GM23338 (cell line): Measurements from ENCODE around the gene SDC1. TPM values are rescaled to one million over a fixed set of nuclear protein-coding genes. Genes with fewer than 3 reads are reported as not detected.

Experiments
- ATAC-seq: fragments of 200-7000 bp; cut with Tn5 transposase; 3 replicates; pipeline ENCODE4 v1.9.1; 2020
- DNase-seq: peaks from one replicate; pipeline ENCODE4 v3.0.0-alpha.2; 2015; ENCODE audit warnings: low spot score
- H2AFZ ChIP-seq: fragments of 200-600 bp; sonication (generic); 2 replicates; pipeline ENCODE4 v1.8.0; 2016; ENCODE audit warnings: antibody characterized with exemption, mild to moderate bottlenecking, moderate library complexity
- H3F3A ChIP-seq: fragments of 200-600 bp; sonication (generic); replicated peaks from 2 replicates; pipeline ENCODE4 v1.8.0; 2017; ENCODE audit warnings: antibody characterized with exemption, mixed run types, low read depth
- H3K27ac ChIP-seq: fragments of 200-600 bp; sonication (generic); 2 replicates; pipeline ENCODE4 v1.6.1; 2016; ENCODE audit warnings: low read depth
- H3K27me3 ChIP-seq: fragments of 200-600 bp; sonication (generic); 2 replicates; pipeline ENCODE4 v1.8.0; 2016; ENCODE audit warnings: mild to moderate bottlenecking, mixed run types, moderate library complexity; ENCODE audit not compliant: insufficient read depth
- H3K36me3 ChIP-seq: fragments of 200-600 bp; sonication (generic); 2 replicates; pipeline ENCODE4 v1.8.0; 2016; ENCODE audit warnings: mild to moderate bottlenecking; ENCODE audit not compliant: insufficient read depth
- H3K4me1 ChIP-seq: fragments of 200-600 bp; sonication (generic); 2 replicates; pipeline ENCODE4 v1.8.0; 2016; ENCODE audit warnings: mild to moderate bottlenecking, moderate library complexity; ENCODE audit not compliant: insufficient read depth
- H3K4me2 ChIP-seq: fragments of 200-600 bp; sonication (generic); 2 replicates; pipeline ENCODE4 v1.7.1; 2017; ENCODE audit warnings: mixed run types
- H3K4me3 ChIP-seq: fragments of 200-600 bp; sonication (generic); 2 replicates; pipeline ENCODE4 v1.6.1; 2016; ENCODE audit warnings: mixed run types
- H3K79me2 ChIP-seq: fragments of 200-600 bp; sonication (generic); replicated peaks from 2 replicates; pipeline ENCODE4 v1.8.0; 2017; ENCODE audit warnings: mild to moderate bottlenecking; ENCODE audit not compliant: insufficient read depth
- H3K9me2 ChIP-seq: fragments of 200-600 bp; sonication (generic); 2 replicates; pipeline ENCODE4 v1.8.0; 2017; ENCODE audit not compliant: insufficient read depth
- H4K20me1 ChIP-seq: fragments of 200-600 bp; sonication (generic); replicated peaks from 2 replicates; pipeline ENCODE4 v1.8.0; 2017; ENCODE audit warnings: mild to moderate bottlenecking; ENCODE audit not compliant: insufficient read depth
- H3K27ac Mint-ChIP-seq: 2 replicates; pipeline ENCODE4 v1.8.0; 2020; ENCODE audit warnings: inconsistent platforms, mild to moderate bottlenecking, moderate library complexity, mixed read lengths
- H3K27me3 Mint-ChIP-seq: 3 replicates; pipeline ENCODE4 v1.8.0; 2022; ENCODE audit warnings: low read depth, mild to moderate bottlenecking, moderate library complexity, mixed read lengths, inconsistent platforms; ENCODE audit not compliant: insufficient read depth, poor library complexity
- H3K36me3 Mint-ChIP-seq: 3 replicates; pipeline ENCODE4 v1.8.0; 2021; ENCODE audit warnings: low read depth, mild to moderate bottlenecking, inconsistent platforms, moderate library complexity, mixed read lengths
- H3K4me1 Mint-ChIP-seq: 3 replicates; pipeline ENCODE4 v1.8.0; 2020; ENCODE audit warnings: mild to moderate bottlenecking, inconsistent platforms, mixed read lengths
- H3K4me3 Mint-ChIP-seq: 3 replicates; pipeline ENCODE4 v1.8.0; 2021; ENCODE audit warnings: moderate library complexity, mild to moderate bottlenecking, inconsistent platforms, mixed read lengths
- H3K9me3 Mint-ChIP-seq: 3 replicates; pipeline ENCODE4 v1.8.0; 2020; ENCODE audit warnings: moderate library complexity, mild to moderate bottlenecking, inconsistent platforms, mixed read lengths
- CREB1 ChIP-seq: fragments of 250-450 bp; sonication (Bioruptor Pico); IDR thresholded peaks from 2 replicates; pipeline ENCODE4 v1.5.0; 2020; ENCODE audit warnings: low read depth, mild to moderate bottlenecking, moderate library complexity
- ETS1 ChIP-seq: IDR thresholded peaks from 2 replicates; pipeline ENCODE4 v1.6.1; 2016; ENCODE audit warnings: antibody characterized with exemption
- EZH2 ChIP-seq: fragments of 200-600 bp; sonication (generic); IDR thresholded peaks from one replicate; pipeline ENCODE4 v1.8.0; 2017; ENCODE audit warnings: antibody characterized with exemption, mild to moderate bottlenecking, low read depth; ENCODE audit not compliant: unreplicated experiment
- EZH2phosphoT487 ChIP-seq: fragments of 200-600 bp; sonication (generic); IDR thresholded peaks from one replicate; pipeline ENCODE4 v1.8.1; 2018; ENCODE audit warnings: antibody characterized with exemption; ENCODE audit not compliant: unreplicated experiment
- JUNB ChIP-seq: IDR thresholded peaks from one replicate; pipeline ENCODE4 v1.6.1; 2016; ENCODE audit warnings: antibody characterized with exemption; ENCODE audit not compliant: unreplicated experiment
- NANOG ChIP-seq: IDR thresholded peaks from 2 replicates; pipeline ENCODE4 v1.6.1; 2016; ENCODE audit warnings: antibody characterized with exemption, borderline replicate concordance
- POLR2AphosphoS5 ChIP-seq: IDR thresholded peaks from 2 replicates; pipeline ENCODE4 v1.6.1; 2016; ENCODE audit warnings: antibody characterized with exemption, low read depth
- STAT1 ChIP-seq: IDR thresholded peaks from one replicate; pipeline ENCODE4 v1.6.1; 2016; ENCODE audit warnings: antibody characterized with exemption; ENCODE audit not compliant: unreplicated experiment
- ZNF114 ChIP-seq: fragments of 250-450 bp; sonication (Bioruptor Pico); IDR thresholded peaks from 2 replicates; pipeline ENCODE4 v1.5.0; 2020; ENCODE audit warnings: mild to moderate bottlenecking, moderate library complexity
- ZNF331 ChIP-seq: fragments of 250-450 bp; sonication (Bioruptor Pico); IDR thresholded peaks from 2 replicates; pipeline ENCODE4 v1.5.0; 2020; ENCODE audit warnings: low read depth, mild to moderate bottlenecking, moderate library complexity
- ZNF462 ChIP-seq: fragments of 250-450 bp; sonication (Bioruptor Pico); IDR thresholded peaks from 2 replicates; pipeline ENCODE4 v1.5.0; 2020; ENCODE audit warnings: mild to moderate bottlenecking, moderate library complexity
- polyA plus RNA-seq: library from polyadenylated mRNA; unstranded; fragments of >200 nt; fragmentation: Nextera tagmentation; extraction: Ambion mirVana; gene quantifications from 2 replicates; pipeline ENCODE4 v1.2.1, GENCODE V29; 2016
- total RNA-seq: library from RNA; depleted of rRNA; stranded (reverse); fragments of >200 nt; shearing (Covaris generic); gene quantifications from 2 replicates; pipeline ENCODE4 v1.2.3, GENCODE V29; 2014
- TF ChIP-seq, protein P1 (sequence below), 2 experiments: fragments of 200-600 bp in 1 of 2; sonication (generic) in 1 of 2; conservative IDR thresholded peaks; 2 replicates each; pipeline versions ENCODE4 v1.5.1 to v1.6.1; 2016 to 2017; ENCODE audit warnings: antibody characterized with exemption in 2 of 2, low read depth in 2 of 2, mild to moderate bottlenecking in 2 of 2, moderate library complexity in 1 of 2
- TF ChIP-seq, protein P2 (sequence below): IDR thresholded peaks from one replicate; pipeline ENCODE4 v1.6.1; 2018; ENCODE audit warnings: antibody characterized with exemption; ENCODE audit not compliant: unreplicated experiment

SDC1 gene
- total and polyA plus RNA-seq, 2 experiments from 2014 or later: 16.6 to 43.0 TPM

DNA sequence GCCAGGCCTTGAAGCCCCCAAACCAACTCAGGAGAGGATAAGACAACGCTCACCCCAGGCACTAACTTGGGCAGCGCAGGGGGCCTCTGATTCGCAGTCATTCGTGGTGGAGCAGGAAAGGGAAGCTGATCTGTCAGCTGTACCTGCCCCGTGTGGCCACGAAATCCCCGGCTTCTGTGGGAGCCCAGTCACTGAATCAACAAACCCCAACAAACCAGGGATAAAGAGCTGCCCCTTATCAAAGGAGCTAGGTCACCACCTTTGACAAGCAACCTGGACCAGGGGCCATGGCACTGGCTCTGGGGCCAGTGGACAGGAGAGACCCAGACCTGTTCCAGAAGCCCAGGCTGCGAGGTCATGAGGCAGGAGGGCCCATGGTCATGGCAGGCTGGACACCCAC, 14.5 kb downstream of the SDC1 start:
- Histone ChIP-seq H3K4me3 (no peak overlapping the region), H3K36me3 (no peaks in the 10 kb centered on the region), H3F3A (no peaks in the 10 kb centered on the region), H3K27ac (no peak overlapping the region), H3K4me2 (no peak overlapping the region), H2AFZ (no peak overlapping the region), H3K27me3 (no peaks in the 10 kb centered on the region), H4K20me1 (peaks cover 5% of the 10 kb centered on the region; the same call in 1 of the 2 replicates), H3K9me2 (no peaks in the 10 kb centered on the region), H3K4me1 (peaks cover 14% of the 10 kb centered on the region; the same call in 1 of the 2 replicates), H3K79me2 (peaks cover 69% of the 10 kb centered on the region)
- ATAC-seq: no peak
- no peaks in the 10 kb centered on the region for H3K36me3 Mint-ChIP-seq
- no peak for DNase-seq
- H3K4me1 Mint-ChIP-seq: peaks cover 36% of the 10 kb centered on the region
- H3K27ac Mint-ChIP-seq: no peak overlapping the region
- TF ChIP-seq ZNF114 (CRISPR knock-in tag): no peak
- TF ChIP-seq ZNF462: no peak
- TF ChIP-seq EZH2: no peak
- TF ChIP-seq, protein P1, sequence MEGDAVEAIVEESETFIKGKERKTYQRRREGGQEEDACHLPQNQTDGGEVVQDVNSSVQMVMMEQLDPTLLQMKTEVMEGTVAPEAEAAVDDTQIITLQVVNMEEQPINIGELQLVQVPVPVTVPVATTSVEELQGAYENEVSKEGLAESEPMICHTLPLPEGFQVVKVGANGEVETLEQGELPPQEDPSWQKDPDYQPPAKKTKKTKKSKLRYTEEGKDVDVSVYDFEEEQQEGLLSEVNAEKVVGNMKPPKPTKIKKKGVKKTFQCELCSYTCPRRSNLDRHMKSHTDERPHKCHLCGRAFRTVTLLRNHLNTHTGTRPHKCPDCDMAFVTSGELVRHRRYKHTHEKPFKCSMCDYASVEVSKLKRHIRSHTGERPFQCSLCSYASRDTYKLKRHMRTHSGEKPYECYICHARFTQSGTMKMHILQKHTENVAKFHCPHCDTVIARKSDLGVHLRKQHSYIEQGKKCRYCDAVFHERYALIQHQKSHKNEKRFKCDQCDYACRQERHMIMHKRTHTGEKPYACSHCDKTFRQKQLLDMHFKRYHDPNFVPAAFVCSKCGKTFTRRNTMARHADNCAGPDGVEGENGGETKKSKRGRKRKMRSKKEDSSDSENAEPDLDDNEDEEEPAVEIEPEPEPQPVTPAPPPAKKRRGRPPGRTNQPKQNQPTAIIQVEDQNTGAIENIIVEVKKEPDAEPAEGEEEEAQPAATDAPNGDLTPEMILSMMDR (conservative IDR thresholded peaks at IDR 0.05; ENCODE audit: low read depth in 2 of 2): no peak
- TF ChIP-seq, protein P2, sequence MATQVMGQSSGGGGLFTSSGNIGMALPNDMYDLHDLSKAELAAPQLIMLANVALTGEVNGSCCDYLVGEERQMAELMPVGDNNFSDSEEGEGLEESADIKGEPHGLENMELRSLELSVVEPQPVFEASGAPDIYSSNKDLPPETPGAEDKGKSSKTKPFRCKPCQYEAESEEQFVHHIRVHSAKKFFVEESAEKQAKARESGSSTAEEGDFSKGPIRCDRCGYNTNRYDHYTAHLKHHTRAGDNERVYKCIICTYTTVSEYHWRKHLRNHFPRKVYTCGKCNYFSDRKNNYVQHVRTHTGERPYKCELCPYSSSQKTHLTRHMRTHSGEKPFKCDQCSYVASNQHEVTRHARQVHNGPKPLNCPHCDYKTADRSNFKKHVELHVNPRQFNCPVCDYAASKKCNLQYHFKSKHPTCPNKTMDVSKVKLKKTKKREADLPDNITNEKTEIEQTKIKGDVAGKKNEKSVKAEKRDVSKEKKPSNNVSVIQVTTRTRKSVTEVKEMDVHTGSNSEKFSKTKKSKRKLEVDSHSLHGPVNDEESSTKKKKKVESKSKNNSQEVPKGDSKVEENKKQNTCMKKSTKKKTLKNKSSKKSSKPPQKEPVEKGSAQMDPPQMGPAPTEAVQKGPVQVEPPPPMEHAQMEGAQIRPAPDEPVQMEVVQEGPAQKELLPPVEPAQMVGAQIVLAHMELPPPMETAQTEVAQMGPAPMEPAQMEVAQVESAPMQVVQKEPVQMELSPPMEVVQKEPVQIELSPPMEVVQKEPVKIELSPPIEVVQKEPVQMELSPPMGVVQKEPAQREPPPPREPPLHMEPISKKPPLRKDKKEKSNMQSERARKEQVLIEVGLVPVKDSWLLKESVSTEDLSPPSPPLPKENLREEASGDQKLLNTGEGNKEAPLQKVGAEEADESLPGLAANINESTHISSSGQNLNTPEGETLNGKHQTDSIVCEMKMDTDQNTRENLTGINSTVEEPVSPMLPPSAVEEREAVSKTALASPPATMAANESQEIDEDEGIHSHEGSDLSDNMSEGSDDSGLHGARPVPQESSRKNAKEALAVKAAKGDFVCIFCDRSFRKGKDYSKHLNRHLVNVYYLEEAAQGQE: no peak
- TF ChIP-seq ZNF331 (CRISPR knock-in tag): no peak
- no peak for TF ChIP-seq STAT1
- no peak for TF ChIP-seq NANOG
- no peak for TF ChIP-seq POLR2AphosphoS5
- TF ChIP-seq JUNB: no peak
- no peak for TF ChIP-seq ETS1
- no peak for TF ChIP-seq EZH2phosphoT487
- TF ChIP-seq CREB1: no peak
- H3K9me3 Mint-ChIP-seq: no peaks in the 10 kb centered on the region
- H3K4me3 Mint-ChIP-seq: no peak overlapping the region
- peaks cover 5% of the 10 kb centered on the region for H3K27me3 Mint-ChIP-seq
